ENCODE measurements around the gene ANKRD34A. TPM values are rescaled to one million over a fixed set of nuclear protein-coding genes. Genes with fewer than 3 reads are reported as not detected.

The ANKRD34A gene
- polyA plus RNA-seq, 1 experiment, result 0.83 TPM

DNA sequence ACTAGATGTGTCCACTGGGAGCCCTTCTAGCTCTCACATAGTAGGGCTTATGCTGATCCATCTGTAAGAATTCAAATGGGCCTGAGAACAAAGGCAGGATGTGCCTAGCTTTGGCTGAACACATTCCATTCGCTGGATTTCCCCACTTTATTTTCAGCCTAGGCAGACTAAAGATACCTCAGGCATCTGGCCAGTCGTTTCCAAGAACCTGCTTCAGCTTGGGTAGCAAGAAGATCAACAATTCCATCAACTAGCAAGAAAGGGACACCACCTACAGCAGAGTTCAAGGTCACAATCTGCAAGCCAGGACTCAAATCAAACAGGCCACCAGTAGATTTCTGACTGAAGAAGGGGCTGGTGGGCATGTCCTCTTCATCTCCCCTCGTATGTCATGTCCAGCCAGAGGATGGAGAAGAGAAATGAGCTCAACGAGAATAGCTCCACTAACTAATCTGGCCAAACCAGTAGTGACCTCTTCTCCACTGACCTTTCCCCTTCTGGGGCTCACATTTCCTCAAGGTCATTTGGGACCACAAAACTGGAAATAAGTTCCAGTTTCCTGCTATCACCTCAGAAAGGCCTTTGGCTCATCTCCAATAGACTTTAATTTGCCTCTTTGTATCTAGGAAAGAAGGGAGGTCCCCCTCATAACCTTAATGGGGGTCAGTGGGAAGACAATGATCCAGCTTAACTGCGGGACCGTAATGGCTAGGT is 17.8 kb upstream of the ANKRD34A start:
- Histone ChIP-seq H3K4me3 (ENCODE audit: low read depth, low read length) (no peak overlapping the region), H3K9me3 (ENCODE audit: control insufficient read depth, insufficient read depth, low read length) (no peaks in the 10 kb centered on the region), H3K27me3 (ENCODE audit: control insufficient read depth, insufficient read depth, low read length) (no peaks in the 10 kb centered on the region), H3K27ac (ENCODE audit: low read depth, low read length) (no peak overlapping the region)
- ChIA-PET POLR2A (no interaction called here), CTCF (no interaction called here)
- TF ChIP-seq, protein P1, sequence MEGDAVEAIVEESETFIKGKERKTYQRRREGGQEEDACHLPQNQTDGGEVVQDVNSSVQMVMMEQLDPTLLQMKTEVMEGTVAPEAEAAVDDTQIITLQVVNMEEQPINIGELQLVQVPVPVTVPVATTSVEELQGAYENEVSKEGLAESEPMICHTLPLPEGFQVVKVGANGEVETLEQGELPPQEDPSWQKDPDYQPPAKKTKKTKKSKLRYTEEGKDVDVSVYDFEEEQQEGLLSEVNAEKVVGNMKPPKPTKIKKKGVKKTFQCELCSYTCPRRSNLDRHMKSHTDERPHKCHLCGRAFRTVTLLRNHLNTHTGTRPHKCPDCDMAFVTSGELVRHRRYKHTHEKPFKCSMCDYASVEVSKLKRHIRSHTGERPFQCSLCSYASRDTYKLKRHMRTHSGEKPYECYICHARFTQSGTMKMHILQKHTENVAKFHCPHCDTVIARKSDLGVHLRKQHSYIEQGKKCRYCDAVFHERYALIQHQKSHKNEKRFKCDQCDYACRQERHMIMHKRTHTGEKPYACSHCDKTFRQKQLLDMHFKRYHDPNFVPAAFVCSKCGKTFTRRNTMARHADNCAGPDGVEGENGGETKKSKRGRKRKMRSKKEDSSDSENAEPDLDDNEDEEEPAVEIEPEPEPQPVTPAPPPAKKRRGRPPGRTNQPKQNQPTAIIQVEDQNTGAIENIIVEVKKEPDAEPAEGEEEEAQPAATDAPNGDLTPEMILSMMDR (IDR thresholded peaks at IDR 0.05; ENCODE audit: low read depth, low read length), result no peak
- no peak for DNase-seq (ENCODE audit: low read depth, low spot score)

DNA sequence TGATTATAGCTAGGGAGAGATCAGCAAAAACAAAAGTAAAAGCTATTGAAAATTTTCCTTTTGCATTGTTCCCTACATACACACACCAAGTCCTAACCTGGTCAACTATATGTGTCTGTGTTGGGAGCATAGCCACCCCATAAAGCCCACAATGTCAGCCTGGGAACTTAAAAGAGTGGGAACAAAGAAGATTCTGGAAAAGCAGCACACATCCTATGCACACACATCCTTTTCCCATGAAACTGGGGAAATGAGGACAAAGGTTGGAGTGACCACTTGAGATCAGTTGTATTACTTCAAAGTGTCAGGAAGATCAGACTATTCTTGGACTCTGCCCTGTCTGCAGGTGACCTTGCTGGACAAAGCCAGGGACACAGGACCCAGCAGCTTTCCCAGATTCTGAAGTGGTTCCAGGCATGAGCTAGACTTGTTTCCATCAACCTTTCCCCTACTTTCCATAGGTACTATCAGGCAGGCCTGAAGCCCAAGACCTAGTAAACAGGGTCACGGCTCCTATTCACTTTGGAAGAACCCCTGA is 16.2 kb upstream of the ANKRD34A start:
- no peak overlapping the region for H3K4me3 ChIP-seq (ENCODE audit: low read depth, low read length)
- H3K27me3 ChIP-seq (ENCODE audit: control insufficient read depth, insufficient read depth, low read length), result no peaks in the 10 kb centered on the region
- H3K9me3 ChIP-seq (ENCODE audit: control insufficient read depth, insufficient read depth, low read length), result no peaks in the 10 kb centered on the region
- TF ChIP-seq, protein P1 (IDR thresholded peaks at IDR 0.05; ENCODE audit: low read depth, low read length), result no peak
- H3K27ac ChIP-seq (ENCODE audit: low read depth, low read length), result no peak overlapping the region
- ChIA-PET CTCF (interaction anchor here (1.2 to 6.3 kb wide), 5 partner anchors 9 to 89 kb away, joined by 3 to 218 read pairs (median 10); partner anchors contain the start of genes ANKRD34A and POLR3GL), POLR2A (interaction anchor here (1.6 kb wide), 1 partner anchor 16 kb away, joined by 12 read pairs; the partner anchor contains the start of genes ANKRD34A and POLR3GL)
- no peak for DNase-seq (ENCODE audit: low read depth, low spot score)

DNA sequence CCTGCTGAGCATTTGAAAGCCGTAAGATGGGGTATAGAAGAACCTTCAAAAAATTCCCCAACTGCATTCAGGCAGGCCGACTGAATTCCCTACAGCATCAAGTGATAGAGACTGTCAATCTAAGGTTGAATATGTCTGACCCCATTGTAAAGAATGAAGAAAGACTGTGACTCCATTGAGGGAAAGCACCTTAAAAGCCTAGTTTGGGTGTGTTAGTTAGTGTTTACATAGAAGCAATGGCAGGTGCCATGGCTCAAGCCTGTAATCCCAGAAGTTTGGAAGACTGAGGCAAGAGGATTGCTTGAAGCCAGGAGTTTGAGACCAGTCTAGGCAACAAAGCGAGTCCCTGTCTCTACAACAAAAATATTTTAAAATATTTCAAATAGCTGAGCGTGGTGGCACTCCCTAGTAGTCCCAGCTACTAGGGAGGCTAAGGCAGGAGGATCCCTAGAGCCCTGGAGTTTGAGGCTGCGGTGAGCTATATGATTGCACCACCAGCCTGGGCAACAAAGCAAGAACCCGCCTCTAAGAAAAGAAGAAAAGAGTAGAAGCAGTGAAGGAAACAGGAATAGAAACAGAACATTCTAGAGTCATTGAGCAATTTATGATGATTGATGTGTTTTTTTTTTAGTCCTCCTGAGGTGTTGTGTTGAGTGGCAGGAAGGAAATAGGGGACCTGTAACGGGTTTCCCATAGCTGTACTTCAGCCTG is 15.5 kb upstream of the ANKRD34A start:
- Histone ChIP-seq H3K27me3 (ENCODE audit: control insufficient read depth, insufficient read depth, low read length) (no peaks in the 10 kb centered on the region), H3K9me3 (ENCODE audit: control insufficient read depth, insufficient read depth, low read length) (no peaks in the 10 kb centered on the region), H3K4me3 (ENCODE audit: low read depth, low read length) (no peak overlapping the region), H3K27ac (ENCODE audit: low read depth, low read length) (peak overlapping the region; percentile 90)
- POLR2A ChIA-PET, result interaction anchor here (0.8 to 2.4 kb wide), 6 partner anchors 16 to 72 kb away, joined by 3 to 12 read pairs (median 6); partner anchors contain the start of genes ANKRD34A, LIX1L, POLR3GL and RBM8A
- TF ChIP-seq, protein P1 (IDR thresholded peaks at IDR 0.05; ENCODE audit: low read depth, low read length), result no peak
- CTCF ChIA-PET, result interaction anchor here (1.1 to 6.3 kb wide), 15 partner anchors 9 to 88 kb away, joined by 3 to 218 read pairs (median 8); partner anchors contain the start of genes ANKRD34A, HJV, ITGA10 and LIX1L
- no peak for DNase-seq (ENCODE audit: low read depth, low spot score)

DNA sequence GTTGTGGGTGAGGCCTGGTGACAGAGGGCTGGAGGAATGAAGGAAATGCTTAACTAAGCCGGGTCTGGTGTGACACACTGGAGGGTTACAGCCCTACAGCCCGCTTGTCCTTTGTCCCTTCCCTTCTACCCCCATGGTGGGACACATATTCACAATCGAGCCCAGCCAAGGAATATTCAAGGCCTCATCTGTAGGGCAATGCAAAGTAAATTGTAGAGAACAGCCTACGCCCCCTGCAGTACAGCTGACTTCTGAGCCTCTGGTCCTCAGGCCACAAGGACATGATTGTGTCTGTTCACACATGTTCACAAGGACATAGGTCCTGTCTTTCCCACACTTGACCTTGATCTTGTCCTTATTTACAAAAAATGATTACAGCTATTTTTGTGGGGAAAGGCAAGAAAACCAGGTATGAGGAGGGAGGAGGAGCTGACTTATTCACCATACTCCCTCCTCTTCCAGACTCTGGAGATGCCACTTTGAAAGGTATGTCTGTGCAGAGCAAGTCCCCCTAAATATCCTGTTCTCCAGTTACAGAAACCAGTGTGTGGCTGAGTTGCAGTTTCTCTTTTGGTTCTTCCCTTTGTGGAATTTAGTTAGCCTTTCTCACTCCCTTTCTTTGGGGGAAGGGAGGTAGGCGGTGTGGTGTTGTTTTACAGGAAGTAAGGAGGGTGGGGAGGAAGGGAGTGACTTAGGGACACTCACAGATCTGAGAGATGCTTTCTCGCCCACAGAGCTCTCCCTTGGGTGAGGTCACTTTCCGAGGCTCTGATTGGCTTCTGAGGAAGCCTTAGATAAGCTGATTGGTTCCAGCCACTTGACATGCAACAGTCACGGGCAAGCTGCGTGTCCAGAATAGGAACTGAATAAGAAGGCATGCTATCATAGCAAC is 14.7 kb upstream of the ANKRD34A start:
- Histone ChIP-seq H3K27me3 (ENCODE audit: control insufficient read depth, insufficient read depth, low read length) (no peaks in the 10 kb centered on the region), H3K4me3 (ENCODE audit: low read depth, low read length) (peak overlapping the region; percentile 44), H3K9me3 (ENCODE audit: control insufficient read depth, insufficient read depth, low read length) (no peaks in the 10 kb centered on the region), H3K27ac (ENCODE audit: low read depth, low read length) (peak overlapping the region; percentile 97)
- DNase-seq (ENCODE audit: low read depth, low spot score), result peak; percentile 99
- ChIA-PET CTCF (interaction anchor here (0.6 to 6.3 kb wide), 22 partner anchors 10 to 188 kb away, joined by 3 to 218 read pairs (median 6); partner anchors contain the start of genes ANKRD34A, HJV, ITGA10 and LIX1L), POLR2A (interaction anchor here (0.8 to 2.4 kb wide), 6 partner anchors 15 to 73 kb away, joined by 3 to 12 read pairs (median 6); partner anchors contain the start of genes ANKRD34A, LIX1L, POLR3GL and RBM8A)
- TF ChIP-seq, protein P1 (IDR thresholded peaks at IDR 0.05; ENCODE audit: low read depth, low read length), result peak; percentile 48; the same call in 1 of the 2 replicates

All from AG04450 (cell line).